Activated T-cell treated with anti-CD3 and anti-CD28 coated beads for 4 hours (primary cell): Measurements from ENCODE around the gene HHIPL1.

Experiments
- DNase-seq: peaks from one replicate; pipeline ENCODE4 v3.0.0-alpha.2; 2020

HHIPL1 gene

GRCh38 chr14:99644723-99645544 lies at the start of gene HHIPL1:
TSS of gene HHIPL1 (plus strand) at chr14:99645129. CDS start at chr14:99645208, 79 bp downstream.
- DNase-seq = no peak

- no peak for DNase-seq
Measured at GRCh38 chr14:99595524-99595923, 49.4 kb upstream of the HHIPL1 start.

GRCh38 chr14:99596071-99596627 lies 48.8 kb upstream of the HHIPL1 start:
- DNase-seq = no peak

GRCh38 chr14:99596772-99597171 lies 48.2 kb upstream of the HHIPL1 start:
- DNase-seq = no peak

- no peak for DNase-seq
Measured at GRCh38 chr14:99597911-99598600, 46.9 kb upstream of the HHIPL1 start.

- DNase-seq = no peak
Measured at GRCh38 chr14:99598774-99599173, 46.2 kb upstream of the HHIPL1 start.

GRCh38 chr14:99599393-99599792 lies 45.5 kb upstream of the HHIPL1 start:
- no peak for DNase-seq

- DNase-seq = no peak
Measured at GRCh38 chr14:99600232-99600888, 44.6 kb upstream of the HHIPL1 start.

GRCh38 chr14:99601361-99601831 lies 43.5 kb upstream of the HHIPL1 start:
- DNase-seq = no peak

- no peak for DNase-seq
Measured at GRCh38 chr14:99602054-99602787, 42.7 kb upstream of the HHIPL1 start.

GRCh38 chr14:99602788-99603415 lies 42.0 kb upstream of the HHIPL1 start:
- no peak for DNase-seq

GRCh38 chr14:99603471-99604277 lies 41.3 kb upstream of the HHIPL1 start, which contains the start of gene CCDC85C:
TSS of gene CCDC85C (minus strand) at chr14:99604207. CDS start at chr14:99603959, 248 bp downstream.
- peak; percentile 20 for DNase-seq

- DNase-seq = peak; percentile 86
Measured at GRCh38 chr14:99604278-99604765, 40.6 kb upstream of the HHIPL1 start.

GRCh38 chr14:99604766-99605298 lies 40.1 kb upstream of the HHIPL1 start:
- DNase-seq = no peak

GRCh38 chr14:99605299-99605961 lies 39.5 kb upstream of the HHIPL1 start:
- peak; percentile 61 for DNase-seq

GRCh38 chr14:99606359-99606758 lies 38.6 kb upstream of the HHIPL1 start:
- DNase-seq = no peak

- DNase-seq = no peak
Measured at GRCh38 chr14:99608591-99608990, 36.3 kb upstream of the HHIPL1 start.

GRCh38 chr14:99609245-99610170 lies 35.4 kb upstream of the HHIPL1 start:
- no peak for DNase-seq

GRCh38 chr14:99611646-99612045 lies 33.3 kb upstream of the HHIPL1 start:
- no peak for DNase-seq
